ENCODE results near the gene DCAF17. TPM values are rescaled to one million over a fixed set of nuclear protein-coding genes. Genes with fewer than 3 reads are reported as not detected.
"Not testable (repeated sequence)": the region's sequence is repeated elsewhere in the genome, so short reads cannot be mapped to it uniquely, and the experiment has no call there.

Gene DCAF17
- total RNA-seq, 2 experiments from 2014 or later, result 25.9 to 40.9 TPM

- no peak overlapping the region for H3K4me2 ChIP-seq (ENCODE audit: low read length)
- ChIA-PET POLR2A (no interaction called here), CTCF (ENCODE audit: unreplicated experiment) (no interaction called here)
- H3K4me3 ChIP-seq (ENCODE audit: low read depth, low read length, poor library complexity, severe bottlenecking), result no peak overlapping the region
- H3K9me2 ChIP-seq (ENCODE audit: insufficient read depth, low read length), result no peaks in the 10 kb centered on the region
- H4K20me1 ChIP-seq (ENCODE audit: insufficient read depth, low read length), result no peaks in the 10 kb centered on the region
- no peaks in the 10 kb centered on the region for H3K4me1 ChIP-seq (ENCODE audit: insufficient read depth, low read length, poor library complexity, severe bottlenecking)
- BruUV-seq (replicated peaks), result no TSS peak
- DNase-seq (ENCODE audit: low spot score), result no peak
- H2AFZ ChIP-seq (ENCODE audit: low read length), result no peak overlapping the region
- H3K27ac ChIP-seq (ENCODE audit: low read depth, low read length, poor library complexity, severe bottlenecking), result no peak overlapping the region
- no peaks in the 10 kb centered on the region for H3K79me2 ChIP-seq (ENCODE audit: insufficient read depth, low read depth, low read length)
- TF ChIP-seq EZH2phosphoT487 (IDR thresholded peaks at IDR 0.05; ENCODE audit: borderline replicate concordance, low read depth, low read length) (no peak), CTCF (conservative IDR thresholded peaks at IDR 0.05; ENCODE audit: low read length) (no peak)
- intact Hi-C loops (cut with micrococcal nuclease; ENCODE audit: unreplicated experiment), result no loop called here
- no peaks in the 10 kb centered on the region; the same call in 1 of the 2 replicates for H3K36me3 ChIP-seq (ENCODE audit: insufficient read depth, low read length)
- H3K9me3 ChIP-seq (ENCODE audit: low read length), result peaks cover 10% of the 10 kb centered on the region
These were observed 57.3 kb downstream of the DCAF17 start for GRCh38 chr2:171491292-171491691.

- no peaks in the 10 kb centered on the region for H3K36me3 ChIP-seq (ENCODE audit: insufficient read depth, low read length)
- CTCF ChIA-PET (ENCODE audit: unreplicated experiment), result no interaction called here
- H3K9me3 ChIP-seq (ENCODE audit: low read length), result peaks cover 10% of the 10 kb centered on the region
- no peaks in the 10 kb centered on the region for H3K79me2 ChIP-seq (ENCODE audit: insufficient read depth, low read depth, low read length)
- POLR2A ChIA-PET, result no interaction called here
- no TSS peak for BruUV-seq (replicated peaks)
- no peak overlapping the region for H3K4me2 ChIP-seq (ENCODE audit: low read length)
- no peaks in the 10 kb centered on the region for H4K20me1 ChIP-seq (ENCODE audit: insufficient read depth, low read length)
- intact Hi-C loops (cut with micrococcal nuclease; ENCODE audit: unreplicated experiment), result no loop called here
- no peak overlapping the region for H3K27ac ChIP-seq (ENCODE audit: low read depth, low read length, poor library complexity, severe bottlenecking)
- H2AFZ ChIP-seq (ENCODE audit: low read length), result no peak overlapping the region
- H3K9me2 ChIP-seq (ENCODE audit: insufficient read depth, low read length), result no peaks in the 10 kb centered on the region
- no peak for DNase-seq (ENCODE audit: low spot score)
- TF ChIP-seq EZH2phosphoT487 (IDR thresholded peaks at IDR 0.05; ENCODE audit: borderline replicate concordance, low read depth, low read length) (no peak), CTCF (conservative IDR thresholded peaks at IDR 0.05; ENCODE audit: low read length) (no peak)
- H3K4me3 ChIP-seq (ENCODE audit: low read depth, low read length, poor library complexity, severe bottlenecking), result no peak overlapping the region
- H3K4me1 ChIP-seq (ENCODE audit: insufficient read depth, low read length, poor library complexity, severe bottlenecking), result no peaks in the 10 kb centered on the region
These were observed 58.6 kb downstream of the DCAF17 start for GRCh38 chr2:171492664-171493063.

GRCh38 chr2:171497664-171498063, 63.6 kb downstream of the DCAF17 start:
- H3K9me3 ChIP-seq (ENCODE audit: low read length); POLR2A ChIA-PET; BruUV-seq (replicated peaks): not testable (repeated sequence)

More at GRCh38 chr2:171497664-171498063, 63.6 kb downstream of the DCAF17 start:
- H3K27ac ChIP-seq (ENCODE audit: low read depth, low read length, poor library complexity, severe bottlenecking); H3K4me3 ChIP-seq (ENCODE audit: low read depth, low read length, poor library complexity, severe bottlenecking); intact Hi-C loops (cut with micrococcal nuclease; ENCODE audit: unreplicated experiment); DNase-seq (ENCODE audit: low spot score); H3K4me2 ChIP-seq (ENCODE audit: low read length); H2AFZ ChIP-seq (ENCODE audit: low read length); H4K20me1 ChIP-seq (ENCODE audit: insufficient read depth, low read length); CTCF ChIA-PET (ENCODE audit: unreplicated experiment); H3K4me1 ChIP-seq (ENCODE audit: insufficient read depth, low read length, poor library complexity, severe bottlenecking); H3K36me3 ChIP-seq (ENCODE audit: insufficient read depth, low read length); H3K9me2 ChIP-seq (ENCODE audit: insufficient read depth, low read length); H3K79me2 ChIP-seq (ENCODE audit: insufficient read depth, low read depth, low read length): not testable (repeated sequence)
